Epithelial cell of proximal tubule (primary cell): ENCODE measurements around the gene WDR37. TPM values are rescaled to one million over a fixed set of nuclear protein-coding genes. Genes with fewer than 3 reads are reported as not detected.

Experiments used
- DNase-seq: peaks from one replicate; pipeline ENCODE4 v3.0.0-alpha.2; 2011; ENCODE audit warnings: low read depth
- H3K4me3 ChIP-seq: 2 replicates; pipeline ENCODE4 v1.5.1; 2011; ENCODE audit warnings: low read depth, mild to moderate bottlenecking, low read length
- total RNA-seq: library from RNA; depleted of rRNA; stranded (reverse); fragments of >200 nt; gene quantifications from 2 replicates; pipeline ENCODE4 v1.2.3, GENCODE V29; 2015
- TF ChIP-seq, protein P1 (sequence below): conservative IDR thresholded peaks from 2 replicates; pipeline ENCODE4 v1.5.1; 2012; ENCODE audit warnings: low read depth, mild to moderate bottlenecking, low read length

WDR37 gene
- total RNA-seq, 1 donor from 2014 or later: 10.6 TPM

DNA sequence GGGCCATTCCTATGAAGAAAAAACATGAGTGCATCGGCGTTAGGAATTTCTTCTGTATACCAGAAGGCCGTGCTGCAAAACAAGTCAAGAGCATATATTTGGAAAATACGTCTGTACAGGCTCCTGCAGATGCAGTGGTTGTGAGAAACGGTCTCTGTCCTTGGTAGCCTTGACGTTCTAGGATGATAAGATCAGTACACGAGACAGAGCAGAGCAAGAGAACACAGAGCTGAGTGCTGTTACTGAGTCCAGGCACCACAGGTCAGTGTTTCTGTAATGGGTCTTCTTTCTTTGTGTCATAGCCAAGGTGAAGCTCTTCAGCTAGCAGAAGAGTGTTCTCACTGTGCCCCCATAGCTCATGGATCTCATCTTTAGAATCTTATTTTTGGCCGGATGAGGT, 62.8 kb downstream of the WDR37 start:
- no peak for DNase-seq
- no peak overlapping the region for H3K4me3 ChIP-seq
- TF ChIP-seq, protein P1, sequence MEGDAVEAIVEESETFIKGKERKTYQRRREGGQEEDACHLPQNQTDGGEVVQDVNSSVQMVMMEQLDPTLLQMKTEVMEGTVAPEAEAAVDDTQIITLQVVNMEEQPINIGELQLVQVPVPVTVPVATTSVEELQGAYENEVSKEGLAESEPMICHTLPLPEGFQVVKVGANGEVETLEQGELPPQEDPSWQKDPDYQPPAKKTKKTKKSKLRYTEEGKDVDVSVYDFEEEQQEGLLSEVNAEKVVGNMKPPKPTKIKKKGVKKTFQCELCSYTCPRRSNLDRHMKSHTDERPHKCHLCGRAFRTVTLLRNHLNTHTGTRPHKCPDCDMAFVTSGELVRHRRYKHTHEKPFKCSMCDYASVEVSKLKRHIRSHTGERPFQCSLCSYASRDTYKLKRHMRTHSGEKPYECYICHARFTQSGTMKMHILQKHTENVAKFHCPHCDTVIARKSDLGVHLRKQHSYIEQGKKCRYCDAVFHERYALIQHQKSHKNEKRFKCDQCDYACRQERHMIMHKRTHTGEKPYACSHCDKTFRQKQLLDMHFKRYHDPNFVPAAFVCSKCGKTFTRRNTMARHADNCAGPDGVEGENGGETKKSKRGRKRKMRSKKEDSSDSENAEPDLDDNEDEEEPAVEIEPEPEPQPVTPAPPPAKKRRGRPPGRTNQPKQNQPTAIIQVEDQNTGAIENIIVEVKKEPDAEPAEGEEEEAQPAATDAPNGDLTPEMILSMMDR: no peak

DNA sequence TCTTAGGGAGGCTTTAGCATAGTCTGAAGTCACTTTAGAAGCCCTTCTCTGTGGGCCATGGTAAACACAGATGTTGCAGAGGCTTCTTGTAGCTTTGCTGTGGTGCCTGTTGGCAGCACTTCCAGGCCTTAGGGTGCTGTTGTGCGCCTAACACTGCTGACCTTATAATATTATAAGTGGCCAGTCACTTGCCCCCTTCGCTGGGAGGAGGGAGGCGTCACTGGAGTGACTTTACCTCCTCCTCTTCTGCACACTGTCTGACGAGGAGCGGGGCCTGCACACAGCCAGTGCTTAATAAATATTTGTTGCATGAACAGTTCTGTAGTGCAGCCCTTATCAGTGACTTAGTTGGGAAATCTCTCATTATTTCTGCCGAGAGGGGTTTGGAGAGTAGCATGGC, 63.3 kb downstream of the WDR37 start:
- TF ChIP-seq, protein P1: no peak
- H3K4me3 ChIP-seq: no peak overlapping the region
- DNase-seq: no peak

DNA sequence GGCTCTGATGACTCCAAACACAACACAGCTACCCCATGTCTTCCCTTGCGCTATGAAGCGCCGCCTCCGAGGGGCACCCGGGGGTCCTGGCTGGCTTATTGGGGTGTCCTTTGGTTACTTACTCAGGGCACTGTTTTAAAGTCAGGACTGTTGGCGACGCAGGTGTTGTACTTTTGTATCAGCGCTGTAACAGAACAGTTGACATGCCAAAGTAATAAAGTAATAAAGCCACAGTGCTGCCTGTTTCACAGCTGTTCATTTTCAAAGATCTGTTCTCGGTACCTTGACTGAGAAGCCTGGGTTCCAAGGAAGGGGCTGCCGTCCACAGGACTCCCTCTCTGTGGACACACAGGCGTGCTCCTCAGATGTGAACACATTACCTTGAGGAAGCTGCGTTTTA, 64.1 kb downstream of the WDR37 start:
- TF ChIP-seq, protein P1: no peak
- H3K4me3 ChIP-seq: no peak overlapping the region
- no peak for DNase-seq

DNA sequence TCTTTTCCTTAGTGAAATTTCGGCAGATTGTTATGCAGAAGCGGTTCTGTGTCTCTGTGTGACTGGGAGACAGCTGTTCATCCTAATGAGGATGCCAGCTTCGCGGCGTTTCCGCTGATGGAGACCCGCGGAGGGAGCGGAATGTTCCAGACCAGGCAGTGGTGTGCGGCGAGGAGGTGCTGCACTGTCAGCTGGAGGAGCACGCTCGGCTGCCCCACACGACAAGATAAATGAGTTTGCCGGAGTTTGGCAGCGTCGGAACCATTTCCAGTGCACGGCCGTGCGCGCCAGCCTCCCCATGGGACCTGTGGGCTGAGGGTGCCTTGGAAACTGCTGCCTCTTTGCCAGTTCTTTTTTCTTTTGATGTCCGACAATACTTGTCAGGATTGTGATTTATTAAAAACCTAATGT, 64.6 kb downstream of the WDR37 start:
- no peak overlapping the region for H3K4me3 ChIP-seq
- DNase-seq: no peak
- TF ChIP-seq, protein P1: no peak

DNA sequence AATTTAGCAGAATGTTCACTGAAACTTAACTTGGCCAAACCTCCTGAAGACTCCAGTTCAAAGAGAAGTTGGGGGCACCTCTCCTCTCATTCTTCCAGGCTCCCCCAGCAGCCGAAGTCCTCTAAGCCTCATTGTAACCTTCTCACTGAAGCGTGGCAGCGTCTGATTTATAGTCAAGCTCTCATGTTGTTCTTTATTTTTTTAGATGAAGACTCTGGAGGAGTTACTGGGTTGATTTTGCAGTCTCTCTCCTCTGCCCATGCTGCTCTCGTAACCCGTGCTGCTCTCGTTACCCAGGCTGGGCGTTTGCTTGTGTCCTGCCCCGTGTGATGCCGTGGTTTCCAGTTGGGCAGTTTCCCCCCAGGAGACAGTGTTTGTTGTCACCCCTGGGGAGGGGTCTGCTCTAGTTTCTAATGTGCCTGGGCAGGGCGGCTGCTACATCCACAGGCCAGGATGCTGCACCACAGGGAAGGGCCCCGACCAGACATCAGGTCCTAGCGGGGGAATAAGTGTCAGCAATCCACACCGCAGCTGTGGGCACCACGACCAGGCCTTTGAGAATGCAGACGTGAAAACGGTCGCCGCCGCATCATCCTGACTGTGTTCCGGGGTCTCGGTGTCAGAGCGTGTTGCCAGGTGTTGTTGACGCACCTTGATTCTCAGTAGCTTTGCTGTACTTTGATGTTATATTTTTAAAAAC, 65.2 kb downstream of the WDR37 start:
- TF ChIP-seq, protein P1: no peak
- no peak overlapping the region for H3K4me3 ChIP-seq
- no peak for DNase-seq

DNA sequence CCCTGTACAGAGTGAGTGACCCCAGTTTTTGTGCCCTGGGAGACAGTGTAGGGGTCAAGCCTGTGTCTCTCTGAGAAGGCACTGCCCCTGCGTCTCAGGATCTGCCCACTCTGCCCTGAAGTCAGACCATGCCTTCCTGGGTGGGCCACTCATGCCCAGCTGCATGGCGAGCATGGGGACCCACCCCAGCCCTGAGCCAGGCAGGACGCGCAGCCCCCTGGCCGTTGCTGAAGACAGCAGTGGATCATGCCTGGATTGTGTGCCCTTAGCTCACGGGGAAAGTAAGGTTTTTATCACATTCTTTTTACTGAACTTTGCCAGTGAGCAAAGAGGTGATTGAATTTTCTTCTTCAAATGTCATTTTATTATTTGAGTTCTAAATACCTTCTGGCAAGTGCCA, 66.2 kb downstream of the WDR37 start:
- no peak for DNase-seq
- TF ChIP-seq, protein P1: no peak
- H3K4me3 ChIP-seq: no peak overlapping the region

DNA sequence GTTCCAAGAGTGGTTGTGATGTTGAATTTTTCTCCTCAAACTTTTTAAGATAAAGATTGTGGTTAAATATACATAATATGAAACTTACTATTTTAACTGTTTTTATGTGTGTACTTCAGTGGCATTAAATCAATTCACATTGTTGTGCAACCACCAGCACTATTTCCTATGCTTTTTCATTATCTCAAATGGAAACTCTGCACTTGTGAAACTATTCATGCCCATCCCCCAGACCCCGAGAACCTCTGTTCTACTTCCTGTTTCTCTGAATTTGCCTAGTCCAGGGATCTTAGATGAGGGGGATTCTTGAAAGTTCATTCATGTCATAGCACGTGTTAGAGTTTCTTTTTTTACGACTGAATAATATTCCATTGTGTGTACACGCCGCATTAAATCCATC, 67.0 kb downstream of the WDR37 start:
- DNase-seq: no peak

More for the DNA sequence above, 67.0 kb downstream of the WDR37 start:
- H3K4me3 ChIP-seq: no peak overlapping the region
- TF ChIP-seq, protein P1: no peak
